SU-DHL-6 (cell line): ENCODE measurements around the gene SPATC1L.

Source experiments
- H2AFZ ChIP-seq: fragments of 200-600 bp; sonication (generic); 2 replicates; pipeline ENCODE4 v1.6.1; 2014; ENCODE audit warnings: low read depth, mild to moderate bottlenecking, moderate library complexity, mixed read lengths, antibody characterized with exemption, low read length; ENCODE audit not compliant: severe bottlenecking
- H3F3A ChIP-seq: fragments of 200-600 bp; shearing (Covaris generic); 2 replicates; pipeline ENCODE4 v1.6.0; 2016; ENCODE audit warnings: antibody characterized with exemption, mild to moderate bottlenecking; ENCODE audit not compliant: insufficient read depth
- H3K27ac ChIP-seq: fragments of 200-600 bp; sonication (generic); 2 replicates; pipeline ENCODE4 v1.5.1; 2016; ENCODE audit warnings: low read depth, mild to moderate bottlenecking, low read length, moderate library complexity, mixed read lengths
- H3K27me3 ChIP-seq: fragments of 200-600 bp; sonication (generic), shearing (Covaris generic); 2 replicates; pipeline ENCODE4 v1.6.0; 2014; ENCODE audit warnings: mild to moderate bottlenecking, low read length
- H3K36me3 ChIP-seq: fragments of 200-600 bp; sonication (generic); 2 replicates; pipeline ENCODE4 v1.6.1; 2014; ENCODE audit warnings: mild to moderate bottlenecking, low read length, mixed read lengths
- H3K4me2 ChIP-seq: fragments of 300-600, 200-600 bp; shearing (Covaris generic), sonication (generic); 2 replicates; pipeline ENCODE4 v1.6.0; 2014; ENCODE audit warnings: low read length, low read depth, mild to moderate bottlenecking; ENCODE audit not compliant: poor library complexity, severe bottlenecking
- H3K4me3 ChIP-seq: fragments of 200-600 bp; sonication (generic); 2 replicates; pipeline ENCODE4 v1.5.1; 2014; ENCODE audit warnings: antibody characterized with exemption, low read length, mild to moderate bottlenecking, mixed read lengths; ENCODE audit not compliant: insufficient read depth, poor library complexity, severe bottlenecking
- H3K79me2 ChIP-seq: fragments of 200-600 bp; sonication (generic); 2 replicates; pipeline ENCODE4 v1.6.1; 2014; ENCODE audit warnings: mild to moderate bottlenecking, low read length, moderate library complexity; ENCODE audit not compliant: insufficient read depth
- H3K9ac ChIP-seq: fragments of 200-600 bp; sonication (generic); 2 replicates; pipeline ENCODE4 v1.7.0; 2014; ENCODE audit warnings: mild to moderate bottlenecking, low read length
- H3K9me2 ChIP-seq: fragments of 200-600 bp; sonication (generic); replicated peaks from 2 replicates; pipeline ENCODE4 v1.6.1; 2014; ENCODE audit warnings: low read length; ENCODE audit not compliant: insufficient read depth
- H3K9me3 ChIP-seq: fragments of 200-600 bp; sonication (generic); 2 replicates; pipeline ENCODE4 v1.6.1; 2014; ENCODE audit warnings: low read length, mixed read lengths; ENCODE audit not compliant: insufficient read depth
- H4K20me1 ChIP-seq: fragments of 200-600 bp; sonication (generic); 2 replicates; pipeline ENCODE4 v1.6.1; 2014; ENCODE audit warnings: low read depth, mild to moderate bottlenecking, antibody characterized with exemption, low read length, moderate library complexity, mixed read lengths
- EZH2phosphoT487 ChIP-seq: fragments of 200-600 bp; sonication (generic), shearing (Covaris generic); conservative IDR thresholded peaks from 2 replicates; pipeline ENCODE4 v1.6.1; 2018; ENCODE audit warnings: mild to moderate bottlenecking, antibody characterized with exemption, low read length, moderate library complexity, mixed read lengths
- TF ChIP-seq, protein P1 (sequence below): fragments of 200-600 bp; sonication (generic); IDR thresholded peaks from one replicate; pipeline ENCODE4 v1.5.1; 2017; ENCODE audit warnings: antibody characterized with exemption, mild to moderate bottlenecking, low read length, moderate library complexity; ENCODE audit not compliant: insufficient read depth, poor library complexity, severe bottlenecking

Gene SPATC1L

GRCh38 chr21:46191257-46191685, 7.0 kb upstream of the SPATC1L start:
- H3K4me2 ChIP-seq, result no peak overlapping the region
- no peak overlapping the region for H3K9ac ChIP-seq
- no peaks in the 10 kb centered on the region for H3K27me3 ChIP-seq
- no peaks in the 10 kb centered on the region for H3K36me3 ChIP-seq
- H2AFZ ChIP-seq, result no peak overlapping the region
- no peak overlapping the region for H3K4me3 ChIP-seq
- no peaks in the 10 kb centered on the region for H4K20me1 ChIP-seq
- no peak overlapping the region for H3K27ac ChIP-seq
- no peaks in the 10 kb centered on the region for H3K9me3 ChIP-seq
- 0 out of 2 replicates have a peak, but pooled peaks cover 6% of the 10 kb centered on the region for H3F3A ChIP-seq
- no peaks in the 10 kb centered on the region for H3K9me2 ChIP-seq
- TF ChIP-seq EZH2phosphoT487, result no peak
- TF ChIP-seq, protein P1, sequence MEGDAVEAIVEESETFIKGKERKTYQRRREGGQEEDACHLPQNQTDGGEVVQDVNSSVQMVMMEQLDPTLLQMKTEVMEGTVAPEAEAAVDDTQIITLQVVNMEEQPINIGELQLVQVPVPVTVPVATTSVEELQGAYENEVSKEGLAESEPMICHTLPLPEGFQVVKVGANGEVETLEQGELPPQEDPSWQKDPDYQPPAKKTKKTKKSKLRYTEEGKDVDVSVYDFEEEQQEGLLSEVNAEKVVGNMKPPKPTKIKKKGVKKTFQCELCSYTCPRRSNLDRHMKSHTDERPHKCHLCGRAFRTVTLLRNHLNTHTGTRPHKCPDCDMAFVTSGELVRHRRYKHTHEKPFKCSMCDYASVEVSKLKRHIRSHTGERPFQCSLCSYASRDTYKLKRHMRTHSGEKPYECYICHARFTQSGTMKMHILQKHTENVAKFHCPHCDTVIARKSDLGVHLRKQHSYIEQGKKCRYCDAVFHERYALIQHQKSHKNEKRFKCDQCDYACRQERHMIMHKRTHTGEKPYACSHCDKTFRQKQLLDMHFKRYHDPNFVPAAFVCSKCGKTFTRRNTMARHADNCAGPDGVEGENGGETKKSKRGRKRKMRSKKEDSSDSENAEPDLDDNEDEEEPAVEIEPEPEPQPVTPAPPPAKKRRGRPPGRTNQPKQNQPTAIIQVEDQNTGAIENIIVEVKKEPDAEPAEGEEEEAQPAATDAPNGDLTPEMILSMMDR, result no peak
- H3K79me2 ChIP-seq, result no peaks in the 10 kb centered on the region

- no peak for TF ChIP-seq EZH2phosphoT487
- TF ChIP-seq, protein P1, result no peak
- H3K4me2 ChIP-seq, result no peak overlapping the region
- H3K36me3 ChIP-seq, result no peaks in the 10 kb centered on the region
- H3K9me2 ChIP-seq, result no peaks in the 10 kb centered on the region
- no peak overlapping the region for H3K27ac ChIP-seq
- no peak overlapping the region for H3K9ac ChIP-seq
- no peaks in the 10 kb centered on the region for H3K9me3 ChIP-seq
- no peak overlapping the region for H2AFZ ChIP-seq
- no peaks in the 10 kb centered on the region for H4K20me1 ChIP-seq
- peaks cover 8% of the 10 kb centered on the region; the same call in 1 of the 2 replicates for H3F3A ChIP-seq
- H3K79me2 ChIP-seq, result no peaks in the 10 kb centered on the region
- no peaks in the 10 kb centered on the region for H3K27me3 ChIP-seq
- no peak overlapping the region for H3K4me3 ChIP-seq
These were observed 6.4 kb upstream of the SPATC1L start for GRCh38 chr21:46190491-46191131.

GRCh38 chr21:46189959-46190490, 5.8 kb upstream of the SPATC1L start:
- Histone ChIP-seq H3K9me2 (no peaks in the 10 kb centered on the region), H3K79me2 (no peaks in the 10 kb centered on the region), H2AFZ (no peak overlapping the region), H3K4me2 (no peak overlapping the region), H3K27me3 (no peaks in the 10 kb centered on the region), H3K9me3 (no peaks in the 10 kb centered on the region), H3K36me3 (no peaks in the 10 kb centered on the region), H3F3A (peaks cover 13% of the 10 kb centered on the region; the same call in 1 of the 2 replicates), H3K27ac (no peak overlapping the region), H4K20me1 (no peaks in the 10 kb centered on the region), H3K4me3 (no peak overlapping the region), H3K9ac (no peak overlapping the region)
- TF ChIP-seq EZH2phosphoT487, result no peak
- TF ChIP-seq, protein P1, result no peak
